Activated T-helper 1 cell treated with anti-CD3 and anti-CD28 coated beads, Interleukin-12 subunit alpha, Interleukin-12 subunit beta, Interleukin-2, Interleukin-4 antibody, amounts not matched to agents 30 ng/mL and 10 ng/mL and 1 ng/mL, durations not matched to agents 14 hours and 24 hours and 36 hours (primary cell): Measurements from ENCODE around the gene SEPTIN1. TPM values are rescaled to one million over a fixed set of nuclear protein-coding genes. Genes with fewer than 3 reads are reported as not detected.

ENCODE experiments used
- DNase-seq: peaks from one replicate; pipeline ENCODE4 v3.0.0; 2021; ENCODE audit warnings: low spot score
- H3K27ac Mint-ChIP-seq: one replicate; pipeline ENCODE4 v1.8.0; 2021; ENCODE audit warnings: mild to moderate bottlenecking, mixed read lengths
- H3K27me3 Mint-ChIP-seq: one replicate; pipeline ENCODE4 v1.8.0; 2022; ENCODE audit warnings: mild to moderate bottlenecking, moderate library complexity, mixed read lengths; ENCODE audit not compliant: insufficient read depth
- H3K36me3 Mint-ChIP-seq: one replicate; pipeline ENCODE4 v1.8.0; 2021; ENCODE audit warnings: low read depth, mixed read lengths
- H3K4me1 Mint-ChIP-seq: one replicate; pipeline ENCODE4 v1.8.0; 2021; ENCODE audit warnings: low read depth, mixed read lengths
- H3K4me3 Mint-ChIP-seq: one replicate; pipeline ENCODE4 v1.8.0; 2021; ENCODE audit warnings: mild to moderate bottlenecking, moderate library complexity, mixed read lengths
- H3K9me3 Mint-ChIP-seq: one replicate; pipeline ENCODE4 v1.8.0; 2021; ENCODE audit warnings: mixed read lengths
- intact Hi-C: fragments of 100-400 bp; cut with micrococcal nuclease; formaldehyde crosslinking; loops from one replicate; pipeline ENCODE4 v1.15.1; 2024
- total RNA-seq: library from RNA; stranded (reverse); gene quantifications from 2 replicates; pipeline ENCODE4 v1.2.3, GENCODE V29; 2022

The SEPTIN1 gene
- total RNA-seq, 1 donor from 2014 or later, result 195 TPM

GRCh38 chr16:30377812-30378235 lies 4.5 kb downstream of the SEPTIN1 start:
- DNase-seq, result peak; percentile 84
- intact Hi-C loops, result loop anchor here (1.0 to 10.0 kb wide), 11 partner anchors 8 to 571 kb away; partner anchors contain the start of genes ALDOA, CD2BP2, FBRS and HIRIP3
- peaks cover 25% of the 10 kb centered on the region for H3K36me3 Mint-ChIP-seq
- H3K4me1 Mint-ChIP-seq, result peaks cover 49% of the 10 kb centered on the region
- H3K27ac Mint-ChIP-seq, result peak overlapping the region; percentile 100
- H3K27me3 Mint-ChIP-seq, result peaks cover 2% of the 10 kb centered on the region
- peak overlapping the region; percentile 97 for H3K4me3 Mint-ChIP-seq
- no peaks in the 10 kb centered on the region for H3K9me3 Mint-ChIP-seq

- Mint-ChIP-seq H3K9me3 (no peaks in the 10 kb centered on the region), H3K4me1 (peaks cover 44% of the 10 kb centered on the region)
- intact Hi-C loops, result loop anchor here (5.0 to 10.0 kb wide), 2 partner anchors 382 to 570 kb away; partner anchors contain the start of genes HIRIP3, INO80E and MAZ
These were observed 5.1 kb downstream of the SEPTIN1 start for GRCh38 chr16:30377050-30377811.

GRCh38 chr16:30376461-30376902 lies 5.9 kb downstream of the SEPTIN1 start:
- no peak overlapping the region for H3K27ac Mint-ChIP-seq
- DNase-seq, result no peak
- peak overlapping the region; percentile 97 for H3K4me3 Mint-ChIP-seq
- peaks cover 47% of the 10 kb centered on the region for H3K4me1 Mint-ChIP-seq
- intact Hi-C loops, result loop anchor here (5.0 to 10.0 kb wide), 2 partner anchors 382 to 569 kb away; partner anchors contain the start of genes HIRIP3, INO80E and MAZ
- H3K27me3 Mint-ChIP-seq, result peaks cover 2% of the 10 kb centered on the region
- peaks cover 21% of the 10 kb centered on the region for H3K36me3 Mint-ChIP-seq
- H3K9me3 Mint-ChIP-seq, result no peaks in the 10 kb centered on the region

More at GRCh38 chr16:30377050-30377811, 5.1 kb downstream of the SEPTIN1 start:
- H3K36me3 Mint-ChIP-seq, result peaks cover 22% of the 10 kb centered on the region
- no peak for DNase-seq
- peaks cover 2% of the 10 kb centered on the region for H3K27me3 Mint-ChIP-seq
- H3K4me3 Mint-ChIP-seq, result peak overlapping the region; percentile 97
- peak overlapping the region; percentile 100 for H3K27ac Mint-ChIP-seq

- intact Hi-C loops, result loop anchor here (5.0 to 10.0 kb wide), 2 partner anchors 381 to 569 kb away; partner anchors contain the start of genes HIRIP3, INO80E and MAZ
These were observed 6.5 kb downstream of the SEPTIN1 start for GRCh38 chr16:30375864-30376263.

GRCh38 chr16:30374538-30374937 lies 7.8 kb downstream of the SEPTIN1 start, which contains the start of gene MYL11:
Gene MYL11 (plus strand): TSS chr16:30374802. CDS start chr16:30374858, 56 bp downstream.
- intact Hi-C loops, result loop anchor here (10.0 kb wide), 1 partner anchor 380 kb away; the partner anchor contains the start of genes HIRIP3 and INO80E
- Mint-ChIP-seq H3K27me3 (peaks cover 2% of the 10 kb centered on the region), H3K4me1 (peaks cover 33% of the 10 kb centered on the region), H3K36me3 (peaks cover 9% of the 10 kb centered on the region), H3K4me3 (peak within 1 kb of the TSS; percentile 30), H3K9me3 (no peaks in the 10 kb centered on the region), H3K27ac (no peak within 1 kb of the TSS)
- DNase-seq, result no peak

More at GRCh38 chr16:30375864-30376263, 6.5 kb downstream of the SEPTIN1 start:
- Mint-ChIP-seq H3K9me3 (no peaks in the 10 kb centered on the region), H3K4me3 (no peak overlapping the region), H3K27ac (no peak overlapping the region), H3K4me1 (peaks cover 47% of the 10 kb centered on the region), H3K27me3 (peaks cover 2% of the 10 kb centered on the region), H3K36me3 (peaks cover 17% of the 10 kb centered on the region)
- DNase-seq, result no peak

- no peak for DNase-seq
- H3K36me3 Mint-ChIP-seq, result peaks cover 3% of the 10 kb centered on the region
- H3K4me1 Mint-ChIP-seq, result peaks cover 33% of the 10 kb centered on the region
- peaks cover 2% of the 10 kb centered on the region for H3K27me3 Mint-ChIP-seq
- intact Hi-C loops, result loop anchor here (10.0 kb wide), 1 partner anchor 378 kb away; the partner anchor contains the start of genes HIRIP3 and INO80E
- no peak overlapping the region for H3K4me3 Mint-ChIP-seq
- no peaks in the 10 kb centered on the region for H3K9me3 Mint-ChIP-seq
- no peak overlapping the region for H3K27ac Mint-ChIP-seq
These were observed 9.6 kb downstream of the SEPTIN1 start for GRCh38 chr16:30372725-30373124.

- no peak for DNase-seq
These were observed 10.2 kb downstream of the SEPTIN1 start for GRCh38 chr16:30372038-30372712.

GRCh38 chr16:30371248-30371816 lies 11.0 kb downstream of the SEPTIN1 start:
- no peaks in the 10 kb centered on the region for H3K9me3 Mint-ChIP-seq
- H3K27ac Mint-ChIP-seq, result peak overlapping the region; percentile 89
- H3K4me3 Mint-ChIP-seq, result peak overlapping the region; percentile 81
- H3K27me3 Mint-ChIP-seq, result no peaks in the 10 kb centered on the region
- no peak for DNase-seq
- intact Hi-C loops, result loop anchor here (1.0 to 10.0 kb wide), 4 partner anchors 37 to 552 kb away; partner anchors contain the start of genes FBXL19, HIRIP3, INO80E and PRR14
- H3K4me1 Mint-ChIP-seq, result peaks cover 37% of the 10 kb centered on the region
- H3K36me3 Mint-ChIP-seq, result peaks cover 12% of the 10 kb centered on the region

More at GRCh38 chr16:30372038-30372712, 10.2 kb downstream of the SEPTIN1 start:
- Mint-ChIP-seq H3K27me3 (peaks cover 1% of the 10 kb centered on the region), H3K27ac (peak overlapping the region; percentile 89), H3K4me3 (peak overlapping the region; percentile 81), H3K36me3 (peaks cover 6% of the 10 kb centered on the region), H3K9me3 (no peaks in the 10 kb centered on the region), H3K4me1 (peaks cover 33% of the 10 kb centered on the region)
- intact Hi-C loops, result loop anchor here (10.0 kb wide), 1 partner anchor 377 kb away; the partner anchor contains the start of genes HIRIP3 and INO80E

- DNase-seq, result peak; percentile 99
- H3K27me3 Mint-ChIP-seq, result no peaks in the 10 kb centered on the region
- H3K27ac Mint-ChIP-seq, result peak within 1 kb of the TSS; percentile 89
- H3K9me3 Mint-ChIP-seq, result no peaks in the 10 kb centered on the region
- peak within 1 kb of the TSS; percentile 94 for H3K4me3 Mint-ChIP-seq
- intact Hi-C loops, result loop anchor here (1.0 to 10.0 kb wide), 11 partner anchors 8 to 553 kb away; partner anchors contain the start of genes CD2BP2, FBRS, FBXL19 and HIRIP3
- peaks cover 41% of the 10 kb centered on the region for H3K4me1 Mint-ChIP-seq
- peaks cover 14% of the 10 kb centered on the region for H3K36me3 Mint-ChIP-seq
These were observed 11.7 kb downstream of the SEPTIN1 start, which contains the start of gene TBC1D10B for GRCh38 chr16:30370456-30371247. Gene TBC1D10B (minus strand): TSS chr16:30370494. CDS start chr16:30370183, 311 bp downstream.

- intact Hi-C loops, result loop anchor here (1.0 to 10.0 kb wide), 10 partner anchors 8 to 375 kb away; partner anchors contain the start of genes CD2BP2, FBRS, HIRIP3 and INO80E
- peaks cover 20% of the 10 kb centered on the region for H3K36me3 Mint-ChIP-seq
These were observed 12.4 kb downstream of the SEPTIN1 start for GRCh38 chr16:30369938-30370455.

More at GRCh38 chr16:30369938-30370455, 12.4 kb downstream of the SEPTIN1 start:
- Mint-ChIP-seq H3K27ac (no peak overlapping the region), H3K4me1 (peaks cover 47% of the 10 kb centered on the region), H3K9me3 (no peaks in the 10 kb centered on the region), H3K4me3 (peak overlapping the region; percentile 81), H3K27me3 (no peaks in the 10 kb centered on the region)
- no peak for DNase-seq
